SK-N-SH (cell line): Measurements from ENCODE around the gene ZNF544. TPM values are rescaled to one million over a fixed set of nuclear protein-coding genes. Genes with fewer than 3 reads are reported as not detected.

Experiments
- CTCF ChIA-PET: fragments of 300-600, 350-600 bp; formaldehyde crosslinking; extraction: SDS; loops from one replicate; lab custom pipeline; 2021; lab: Yijun Ruan, JAX
- POLR2A ChIA-PET: fragments of 350-600 bp; sonication (Branson Sonifier 250); formaldehyde crosslinking; extraction: SDS; loops from one replicate; lab custom pipeline; 2020; ENCODE audit warnings: antibody characterized with exemption, inconsistent platforms; lab: Yijun Ruan, JAX
- DNase-seq: peaks from one replicate; pipeline ENCODE4 v3.0.0; 2012
- H2AFZ ChIP-seq: fragments of 200-600 bp; sonication (generic); 2 replicates; pipeline ENCODE4 v1.8.1; 2016; ENCODE audit warnings: antibody characterized with exemption, mild to moderate bottlenecking, low read depth
- H3F3A ChIP-seq: fragments of 200-600 bp; sonication (generic); replicated peaks from 2 replicates; pipeline ENCODE3; 2016; ENCODE audit warnings: antibody characterized with exemption, mild to moderate bottlenecking; ENCODE audit not compliant: insufficient read depth
- H3K27ac ChIP-seq, 2 experiments: fragments of 200-500 bp in 1 of 2; fragments of 200-600 bp in 1 of 2; sonication (Bioruptor generic) in 1 of 2; sonication (generic), shearing (Covaris generic) in 1 of 2; 2 replicates each; pipeline versions ENCODE4 v1.5.1 to v1.6.1; 2014 to 2016; ENCODE audit warnings: low read depth in 2 of 2, inconsistent platforms in 1 of 2, low read length in 1 of 2, mild to moderate bottlenecking in 1 of 2, mixed read lengths in 1 of 2
- H3K27me3 ChIP-seq: fragments of 200-600 bp; sonication (generic), shearing (Covaris generic); 2 replicates; pipeline ENCODE4 v1.6.1; 2016; ENCODE audit warnings: mixed run types; ENCODE audit not compliant: insufficient read depth
- H3K36me3 ChIP-seq, 2 experiments: fragments of 200-500 bp in 1 of 2; fragments of 200-600 bp in 1 of 2; sonication (Bioruptor generic) in 1 of 2; sonication (generic) in 1 of 2; replicated peaks in 1 of 2; 2 replicates each; pipeline versions ENCODE3 to v1.5.1; 2014 to 2016; ENCODE audit warnings: low read length in 1 of 2, mild to moderate bottlenecking in 1 of 2; ENCODE audit not compliant: insufficient read depth in 2 of 2, control insufficient read depth in 1 of 2
- H3K4me1 ChIP-seq, 2 experiments: fragments of 200-500 bp in 1 of 2; fragments of 200-600 bp in 1 of 2; sonication (Bioruptor generic) in 1 of 2; sonication (generic), shearing (Covaris generic) in 1 of 2; 2 replicates each; pipeline versions ENCODE4 v1.5.1 to v1.6.1; 2014 to 2016; ENCODE audit warnings: low read depth in 1 of 2, low read length in 1 of 2, mixed run types in 1 of 2; ENCODE audit not compliant: insufficient read depth in 2 of 2, control insufficient read depth in 1 of 2
- H3K4me2 ChIP-seq: fragments of 200-600 bp; sonication (generic), shearing (Covaris generic); 2 replicates; pipeline ENCODE4 v1.6.1; 2017; ENCODE audit warnings: mixed run types
- H3K4me3 ChIP-seq, 2 experiments: fragments of 200-500 bp in 1 of 2; fragments of 200-600 bp in 1 of 2; sonication (Bioruptor generic) in 1 of 2; sonication (generic), shearing (Covaris generic) in 1 of 2; 2 replicates each; pipeline versions ENCODE4 v1.5.1 to v1.8.1; 2014 to 2016; ENCODE audit warnings: low read depth in 2 of 2, inconsistent platforms in 1 of 2, low read length in 1 of 2, mild to moderate bottlenecking in 1 of 2, mixed read lengths in 1 of 2, moderate library complexity in 1 of 2
- H3K79me2 ChIP-seq: fragments of 200-600 bp; sonication (generic); 2 replicates; pipeline ENCODE4 v1.8.1; 2017; ENCODE audit warnings: mild to moderate bottlenecking; ENCODE audit not compliant: insufficient read depth
- H3K9ac ChIP-seq: fragments of 200-600 bp; sonication (generic); 2 replicates; pipeline ENCODE4 v1.6.1; 2017; ENCODE audit warnings: mixed run types
- H3K9me2 ChIP-seq: fragments of 200-600 bp; sonication (generic); 2 replicates; pipeline ENCODE4 v1.6.1; 2017; ENCODE audit warnings: mixed run types
- H3K9me3 ChIP-seq: fragments of 200-600 bp; sonication (generic); 2 replicates; pipeline ENCODE4 v1.6.1; 2017; ENCODE audit warnings: mixed run types, mild to moderate bottlenecking, moderate library complexity
- H4K20me1 ChIP-seq: fragments of 200-600 bp; sonication (generic); 2 replicates; pipeline ENCODE4 v1.6.1; 2017; ENCODE audit warnings: mild to moderate bottlenecking, mixed run types; ENCODE audit not compliant: insufficient read depth
- CTCF ChIP-seq: fragments of 200-600 bp; sonication (generic); IDR thresholded peaks from 2 replicates; pipeline ENCODE4 v1.6.1; 2017; ENCODE audit warnings: antibody characterized with exemption, mild to moderate bottlenecking, moderate library complexity
- ELF1 ChIP-seq: IDR thresholded peaks from 2 replicates; pipeline ENCODE4 v1.4.0; 2012
- EZH2phosphoT487 ChIP-seq: fragments of 200-600 bp; sonication (generic); IDR thresholded peaks from 2 replicates; pipeline ENCODE4 v1.6.1; 2017; ENCODE audit warnings: low read depth, mixed run types, mild to moderate bottlenecking, antibody characterized with exemption, moderate library complexity, borderline replicate concordance
- FOSL2 ChIP-seq: IDR thresholded peaks from 2 replicates; pipeline ENCODE4 v1.4.0; 2012; ENCODE audit warnings: low read depth, mild to moderate bottlenecking, moderate library complexity, borderline replicate concordance
- FOXJ3 ChIP-seq: sonication (generic); formaldehyde crosslinking; IDR thresholded peaks from 2 replicates; pipeline ENCODE4 v1.5.1; 2020; ENCODE audit warnings: mild to moderate bottlenecking, missing genetic modification reagents
- FOXM1 ChIP-seq: IDR thresholded peaks from 2 replicates; pipeline ENCODE4 v1.4.0; 2012; ENCODE audit warnings: low read depth, mild to moderate bottlenecking
- GABPA ChIP-seq: IDR thresholded peaks from 2 replicates; pipeline ENCODE4 v1.4.0; 2012; ENCODE audit warnings: low read depth, mild to moderate bottlenecking
- POLR2AphosphoS5 ChIP-seq: IDR thresholded peaks from 2 replicates; pipeline ENCODE4 v1.6.1; 2012; ENCODE audit warnings: low read depth, low read length
- RAD21 ChIP-seq: IDR thresholded peaks from 2 replicates; pipeline ENCODE4 v1.6.1; 2012; ENCODE audit warnings: mild to moderate bottlenecking, low read length
- RCOR1 ChIP-seq: fragments of 150-350 bp; IDR thresholded peaks from 2 replicates; pipeline ENCODE4 v1.6.1; 2017; ENCODE audit warnings: antibody characterized with exemption, low read length
- RXRA ChIP-seq: IDR thresholded peaks from 2 replicates; pipeline ENCODE4 v1.4.0; 2012; ENCODE audit warnings: low read depth, mild to moderate bottlenecking, borderline replicate concordance
- TCF12 ChIP-seq: IDR thresholded peaks from 2 replicates; pipeline ENCODE4 v1.4.0; 2012
- USF2 ChIP-seq: fragments of 150-350 bp; IDR thresholded peaks from 2 replicates; pipeline ENCODE4 v1.6.1; 2017; ENCODE audit warnings: antibody characterized with exemption, low read length, low read depth, borderline replicate concordance
- YY1 ChIP-seq: IDR thresholded peaks from 2 replicates; pipeline ENCODE4 v1.4.0; 2012; ENCODE audit warnings: low read depth, mild to moderate bottlenecking
- WGBS: methylation state at CpG from one replicate; pipeline ENCODE4 v1.1.6; 2017; ENCODE audit warnings: low lambda C conversion rate; 5-methylcytosine and 5-hydroxymethylcytosine counted together
- polyA plus RNA-seq, 3 experiments: library from polyadenylated mRNA; depleted of rRNA; stranded (reverse); fragments of >200 nt; gene quantifications; 2 replicates each; pipeline ENCODE4 v1.2.3, GENCODE V29; 2012
- TF ChIP-seq, protein P1 (sequence below): IDR thresholded peaks from 2 replicates; pipeline ENCODE4 v1.4.0; 2012; ENCODE audit warnings: low read depth, borderline replicate concordance
- TF ChIP-seq, protein P2 (sequence below): IDR thresholded peaks from 2 replicates; pipeline ENCODE4; 2012

The ZNF544 gene
- polyA plus RNA-seq, 1 of the 3 experiments (the other 2 are of a cell fraction) = 0.89 TPM

GRCh38 chr19:58204566-58204965 lies 24.1 kb upstream of the ZNF544 start:
- no peak overlapping the region for H3K27ac ChIP-seq
- H3K27me3 ChIP-seq = no peaks in the 10 kb centered on the region
- H3K36me3 ChIP-seq = peaks cover 0 to 14% of the 10 kb centered on the region in 2 experiments
- H3K9ac ChIP-seq = no peak overlapping the region
- no peaks in the 10 kb centered on the region for H3K79me2 ChIP-seq
- no peaks in the 10 kb centered on the region for H3K9me2 ChIP-seq
- H3F3A ChIP-seq = no peaks in the 10 kb centered on the region
- no peaks in the 10 kb centered on the region for H4K20me1 ChIP-seq
- 71% methylated on average over 15 of the region's 15 CpGs for WGBS
- H3K4me1 ChIP-seq = no peaks in the 10 kb centered on the region
- ChIA-PET POLR2A (no interaction called here), CTCF (no interaction called here)
- H3K9me3 ChIP-seq = peaks cover 5% of the 10 kb centered on the region; the same call in 1 of the 2 replicates
- no peak overlapping the region for H3K4me3 ChIP-seq
- DNase-seq = no peak
- no peak overlapping the region for H3K4me2 ChIP-seq
- H2AFZ ChIP-seq = no peak overlapping the region
- TF ChIP-seq USF2 (no peak), ELF1 (no peak), TCF12 (no peak), CTCF (no peak), YY1 (no peak), EZH2phosphoT487 (no peak), FOXJ3 (CRISPR knock-in tag) (no peak), GABPA (no peak), FOXM1 (no peak), POLR2AphosphoS5 (no peak), RAD21 (no peak), FOSL2 (no peak), RXRA (no peak), RCOR1 (no peak)
- TF ChIP-seq, protein P1, sequence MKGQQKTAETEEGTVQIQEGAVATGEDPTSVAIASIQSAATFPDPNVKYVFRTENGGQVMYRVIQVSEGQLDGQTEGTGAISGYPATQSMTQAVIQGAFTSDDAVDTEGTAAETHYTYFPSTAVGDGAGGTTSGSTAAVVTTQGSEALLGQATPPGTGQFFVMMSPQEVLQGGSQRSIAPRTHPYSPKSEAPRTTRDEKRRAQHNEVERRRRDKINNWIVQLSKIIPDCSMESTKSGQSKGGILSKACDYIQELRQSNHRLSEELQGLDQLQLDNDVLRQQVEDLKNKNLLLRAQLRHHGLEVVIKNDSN = no peak
- TF ChIP-seq, protein P2, sequence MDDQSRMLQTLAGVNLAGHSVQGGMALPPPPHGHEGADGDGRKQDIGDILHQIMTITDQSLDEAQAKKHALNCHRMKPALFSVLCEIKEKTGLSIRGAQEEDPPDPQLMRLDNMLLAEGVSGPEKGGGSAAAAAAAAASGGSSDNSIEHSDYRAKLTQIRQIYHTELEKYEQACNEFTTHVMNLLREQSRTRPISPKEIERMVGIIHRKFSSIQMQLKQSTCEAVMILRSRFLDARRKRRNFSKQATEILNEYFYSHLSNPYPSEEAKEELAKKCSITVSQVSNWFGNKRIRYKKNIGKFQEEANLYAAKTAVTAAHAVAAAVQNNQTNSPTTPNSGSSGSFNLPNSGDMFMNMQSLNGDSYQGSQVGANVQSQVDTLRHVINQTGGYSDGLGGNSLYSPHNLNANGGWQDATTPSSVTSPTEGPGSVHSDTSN = no peak
